ENCODE measurements around the gene NTPCR.

GRCh38 chr1:233006541-233006973 is 56.1 kb downstream of the NTPCR start:
- TF ChIP-seq CTCF (IDR thresholded peaks at IDR 0.05 in 8 of 11, conservative IDR thresholded peaks at IDR 0.05 in 3 of 11) (no peak), POLR2A (IDR thresholded peaks at IDR 0.05) (no peak)
